ENCODE measurements around the gene FNDC1.

- TF ChIP-seq REST (IDR thresholded peaks at IDR 0.05; ENCODE audit: insufficient read depth in 1 of 2, low read depth in 2 of 2, low read length in 2 of 2) (no peak), TAF1 (IDR thresholded peaks at IDR 0.05; ENCODE audit: borderline replicate concordance, insufficient read depth, low read length) (no peak)
These were observed at the start of gene FNDC1 for GRCh38 chr6:159169193-159169555.

Data from PFSK-1 (cell line).